Muscle layer of duodenum (tissue), 2 donors: ENCODE measurements around the gene TMEM74B.

Source experiments
- H3K27ac ChIP-seq: one replicate; pipeline ENCODE4 v1.7.0; 2013; ENCODE audit warnings: mild to moderate bottlenecking, low read length
- H3K27me3 ChIP-seq: one replicate; pipeline ENCODE4 v1.7.0; 2013; ENCODE audit warnings: low read depth, mild to moderate bottlenecking, control low read depth, low read length
- H3K36me3 ChIP-seq, 2 donors: one replicate each; pipeline ENCODE4 v1.7.0; 2013; ENCODE audit warnings: low read length in 2 of 2, control low read depth in 1 of 2, mild to moderate bottlenecking in 1 of 2; ENCODE audit not compliant: insufficient read depth in 2 of 2, control insufficient read depth in 1 of 2
- H3K4me1 ChIP-seq, 2 donors: one replicate each; pipeline ENCODE4 v1.7.0; 2013; ENCODE audit warnings: low read length in 2 of 2, mild to moderate bottlenecking in 2 of 2, control low read depth in 1 of 2, moderate library complexity in 1 of 2; ENCODE audit not compliant: insufficient read depth in 2 of 2, control insufficient read depth in 1 of 2
- H3K4me3 ChIP-seq, 2 donors: one replicate each; pipeline ENCODE4 v1.7.0; 2013; ENCODE audit warnings: low read length in 2 of 2, low read depth in 1 of 2, mild to moderate bottlenecking in 1 of 2
- H3K9me3 ChIP-seq, 2 donors: one replicate each; pipeline ENCODE4 v1.7.0; 2013; ENCODE audit warnings: low read length in 2 of 2, control low read depth in 1 of 2, mild to moderate bottlenecking in 1 of 2; ENCODE audit not compliant: control insufficient read depth in 1 of 2
- donor health status: healthy.

Gene TMEM74B

DNA sequence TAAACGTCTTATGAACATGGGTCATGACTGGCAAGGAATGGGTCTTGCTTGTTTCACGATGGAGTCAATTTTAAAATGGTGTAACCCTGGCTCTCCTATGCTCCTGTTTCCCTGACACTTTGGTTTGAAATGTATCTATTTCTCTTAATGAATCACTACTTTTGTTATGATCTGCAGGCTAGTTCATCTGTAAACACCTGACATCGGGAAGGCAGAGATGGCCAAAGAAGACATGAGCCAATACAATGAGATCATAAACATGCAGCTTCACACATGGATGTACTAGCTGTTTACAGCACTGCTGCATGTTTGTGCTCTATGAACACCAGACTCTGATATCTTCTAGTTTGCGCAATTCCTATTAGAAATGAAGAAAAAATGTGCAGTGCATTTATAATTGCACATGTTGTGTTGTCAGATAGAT is 30.1 kb upstream of the TMEM74B start:
- no peaks in the 10 kb centered on the region for H3K9me3 ChIP-seq
- no peaks in the 10 kb centered on the region for H3K36me3 ChIP-seq
- no peaks in the 10 kb centered on the region for H3K27me3 ChIP-seq
- H3K4me3 ChIP-seq = no peak overlapping the region
- no peak overlapping the region for H3K27ac ChIP-seq
- H3K4me1 ChIP-seq = no peaks in the 10 kb centered on the region

GRCh38 chr20:1212607-1213396 is 28.0 kb upstream of the TMEM74B start:
- H3K9me3 ChIP-seq = no peaks in the 10 kb centered on the region
- H3K4me3 ChIP-seq = no peak overlapping the region
- no peaks in the 10 kb centered on the region for H3K4me1 ChIP-seq
- no peaks in the 10 kb centered on the region for H3K27me3 ChIP-seq
- no peaks in the 10 kb centered on the region for H3K36me3 ChIP-seq
- no peak overlapping the region for H3K27ac ChIP-seq

DNA sequence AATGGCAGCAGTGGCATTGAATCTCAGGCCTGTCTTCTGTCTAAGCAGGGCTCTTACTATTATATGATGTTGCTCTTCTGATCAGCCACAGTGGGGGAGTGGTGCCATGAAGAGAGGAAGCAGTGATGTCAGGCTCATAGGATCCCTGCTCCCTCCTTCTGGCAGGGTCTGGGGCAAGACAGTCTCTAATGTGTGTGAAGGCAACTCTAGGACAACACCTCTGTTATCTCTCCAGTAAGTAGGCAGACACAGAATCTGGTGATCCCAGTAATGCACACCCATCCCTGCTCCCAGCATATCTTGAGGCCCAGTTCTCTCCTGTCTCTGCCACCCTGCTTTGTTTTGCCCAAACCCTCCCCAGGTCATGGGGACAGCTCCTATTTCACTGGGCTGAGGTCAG is 27.2 kb upstream of the TMEM74B start:
- H3K36me3 ChIP-seq = no peaks in the 10 kb centered on the region
- H3K27ac ChIP-seq = no peak overlapping the region
- no peaks in the 10 kb centered on the region for H3K4me1 ChIP-seq
- H3K4me3 ChIP-seq = no peak overlapping the region
- no peaks in the 10 kb centered on the region for H3K9me3 ChIP-seq
- H3K27me3 ChIP-seq = no peaks in the 10 kb centered on the region

GRCh38 chr20:1210501-1210900 is 25.7 kb upstream of the TMEM74B start:
- H3K4me1 ChIP-seq = no peaks in the 10 kb centered on the region
- H3K27ac ChIP-seq = no peak overlapping the region
- H3K36me3 ChIP-seq = no peaks in the 10 kb centered on the region
- H3K27me3 ChIP-seq = no peaks in the 10 kb centered on the region
- H3K9me3 ChIP-seq = no peaks in the 10 kb centered on the region
- H3K4me3 ChIP-seq = no peak overlapping the region

- Histone ChIP-seq H3K27me3 (no peaks in the 10 kb centered on the region), H3K4me3 (no peak overlapping the region), H3K9me3 (no peaks in the 10 kb centered on the region), H3K36me3 (no peaks in the 10 kb centered on the region), H3K27ac (no peak overlapping the region), H3K4me1 (no peaks in the 10 kb centered on the region)
Measured at GRCh38 chr20:1209447-1210387, 24.9 kb upstream of the TMEM74B start.

DNA sequence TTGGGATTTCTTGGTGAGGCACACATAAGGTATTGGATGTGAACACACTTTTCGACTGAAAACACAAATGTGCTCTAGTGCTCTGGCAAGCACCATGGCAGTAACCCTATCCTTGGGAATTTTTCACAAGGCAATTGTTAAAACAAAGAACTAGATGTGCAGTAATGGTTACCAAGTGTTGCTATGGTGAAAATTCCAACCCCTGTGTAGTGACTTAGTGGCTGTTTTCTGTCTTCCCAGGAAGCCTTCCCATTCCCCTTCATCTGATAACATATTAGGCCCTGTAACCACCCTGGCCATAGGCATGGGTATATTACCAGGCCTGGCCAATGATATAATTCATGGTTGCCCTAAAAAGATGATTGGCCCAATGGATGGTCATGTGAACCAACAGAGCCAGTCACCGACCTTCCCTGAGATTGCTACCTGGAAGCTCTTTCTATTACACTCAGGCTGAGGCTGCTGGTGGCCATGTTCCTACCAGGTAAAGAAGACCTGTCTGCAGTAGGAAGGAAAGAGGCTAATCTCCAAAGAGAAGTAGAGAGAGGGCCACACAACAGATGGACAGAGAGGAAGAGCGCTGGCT is 22.6 kb upstream of the TMEM74B start:
- Histone ChIP-seq H3K27me3 (no peaks in the 10 kb centered on the region), H3K4me3 (no peak overlapping the region), H3K9me3 (no peaks in the 10 kb centered on the region), H3K27ac (no peak overlapping the region), H3K36me3 (no peaks in the 10 kb centered on the region), H3K4me1 (no peaks in the 10 kb centered on the region)

DNA sequence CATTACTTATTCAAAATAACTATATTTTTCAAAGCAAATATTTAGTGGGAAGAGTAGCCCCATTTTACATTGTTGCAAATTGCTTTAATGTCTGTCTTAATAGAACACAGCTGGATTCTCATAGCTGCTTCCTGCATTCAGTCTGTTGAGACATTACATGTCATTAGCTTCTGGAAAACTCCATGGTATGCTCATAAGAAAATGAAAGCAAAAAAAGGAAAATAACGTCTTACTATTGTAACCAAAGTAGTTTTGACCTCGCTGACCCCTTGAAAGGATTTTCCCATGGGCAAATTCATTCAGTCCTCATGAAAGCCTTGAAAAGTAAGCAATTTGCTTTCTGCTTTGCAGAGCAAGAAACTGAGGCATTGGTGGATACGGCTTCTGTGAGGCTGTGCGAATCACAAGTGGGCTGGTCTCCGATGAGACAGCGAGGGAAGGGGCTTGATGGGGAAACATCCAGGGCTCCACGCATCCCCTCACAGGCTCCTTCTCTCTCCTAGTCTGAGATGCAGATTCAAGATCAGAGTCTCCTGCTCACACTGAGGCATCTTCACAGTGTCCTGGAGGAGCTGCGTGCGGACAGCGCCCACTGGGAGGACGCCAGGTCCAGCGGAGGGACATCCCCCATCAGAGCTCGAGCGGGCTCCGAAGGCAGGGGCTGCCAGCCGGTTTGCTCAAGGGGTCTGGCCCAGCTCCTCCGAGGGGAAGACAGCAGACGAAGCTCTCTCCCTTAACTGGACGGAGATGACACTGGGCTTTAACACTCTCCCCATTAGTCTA is 21.8 kb upstream of the TMEM74B start:
- H3K9me3 ChIP-seq = no peaks in the 10 kb centered on the region
- H3K4me1 ChIP-seq = no peaks in the 10 kb centered on the region
- no peaks in the 10 kb centered on the region for H3K36me3 ChIP-seq
- H3K27ac ChIP-seq = no peak overlapping the region
- H3K4me3 ChIP-seq = no peak overlapping the region
- no peaks in the 10 kb centered on the region for H3K27me3 ChIP-seq

DNA sequence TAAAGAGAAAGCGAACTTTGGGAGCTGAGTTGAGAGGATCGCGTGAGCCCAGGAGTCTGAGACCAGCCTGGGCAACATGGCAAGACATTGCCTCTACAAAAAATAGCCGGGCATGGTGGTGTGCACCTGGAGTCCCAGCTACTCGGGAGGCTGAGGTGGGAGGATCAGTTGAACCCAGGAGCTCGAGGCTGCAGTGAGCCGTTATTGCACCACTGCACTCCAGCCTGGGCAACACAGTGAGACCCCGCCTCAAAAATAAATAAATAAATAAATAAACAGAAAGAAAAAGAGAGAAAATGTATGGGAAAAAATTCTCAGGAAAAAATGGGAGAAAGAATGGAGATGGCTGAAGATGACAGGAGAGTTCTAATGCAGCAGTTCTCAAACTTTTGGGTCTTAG is 21.0 kb upstream of the TMEM74B start:
- Histone ChIP-seq H3K27ac (no peak overlapping the region), H3K36me3 (no peaks in the 10 kb centered on the region)

GRCh38 chr20:1204576-1204975 is 19.8 kb upstream of the TMEM74B start:
- no peak overlapping the region for H3K27ac ChIP-seq
- no peaks in the 10 kb centered on the region for H3K4me1 ChIP-seq
- H3K27me3 ChIP-seq = no peaks in the 10 kb centered on the region
- H3K9me3 ChIP-seq = no peaks in the 10 kb centered on the region
- no peak overlapping the region for H3K4me3 ChIP-seq
- H3K36me3 ChIP-seq = no peaks in the 10 kb centered on the region

More for the DNA sequence above, 21.0 kb upstream of the TMEM74B start:
- H3K27me3 ChIP-seq = no peaks in the 10 kb centered on the region
- H3K9me3 ChIP-seq = no peaks in the 10 kb centered on the region
- no peak overlapping the region for H3K4me3 ChIP-seq
- H3K4me1 ChIP-seq = no peaks in the 10 kb centered on the region

DNA sequence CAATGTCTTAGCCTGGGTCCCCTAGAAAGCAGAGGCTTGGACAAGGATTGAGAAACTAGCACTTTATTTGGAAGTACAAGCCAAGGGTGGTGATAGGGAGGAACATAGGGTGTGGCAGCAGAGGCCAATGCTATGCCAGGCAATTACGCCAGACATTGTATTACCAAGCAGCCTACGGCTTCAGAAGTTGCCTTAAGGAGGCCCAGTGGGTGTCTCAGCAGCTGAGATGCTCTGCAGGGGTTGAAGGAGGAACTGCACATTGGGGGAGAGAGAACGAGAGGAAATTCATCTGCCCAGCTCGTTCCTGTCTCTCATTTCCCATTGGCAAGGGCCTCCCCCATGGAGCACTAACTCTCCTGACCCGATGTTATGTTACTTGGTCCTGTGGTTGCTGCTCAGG is 19.3 kb upstream of the TMEM74B start:
- Histone ChIP-seq H3K4me1 (no peaks in the 10 kb centered on the region), H3K36me3 (no peaks in the 10 kb centered on the region), H3K27me3 (no peaks in the 10 kb centered on the region), H3K9me3 (no peaks in the 10 kb centered on the region), H3K27ac (no peak overlapping the region), H3K4me3 (no peak overlapping the region)

- Histone ChIP-seq H3K9me3 (no peaks in the 10 kb centered on the region), H3K27me3 (no peaks in the 10 kb centered on the region), H3K27ac (no peak overlapping the region), H3K4me1 (no peaks in the 10 kb centered on the region), H3K36me3 (no peaks in the 10 kb centered on the region), H3K4me3 (no peak overlapping the region)
Measured at GRCh38 chr20:1203630-1204029, 18.8 kb upstream of the TMEM74B start.
